Cardiac fibroblast (primary cell): ENCODE measurements around the gene ZNF239.
"Not testable (repeated sequence)": the region's sequence is repeated elsewhere in the genome, so short reads cannot be mapped to it uniquely, and the experiment has no call there.

Experiments
- DNase-seq, 2 donors: peaks; one replicate each; pipeline versions ENCODE4 v3.0.0 to v3.0.0-alpha.2; 2010; ENCODE audit warnings: low read depth in 2 of 2
- H3K4me3 ChIP-seq, 2 donors: replicated peaks in 1 of 2; 1 replicate in 1 of 2; 2 replicates in 1 of 2; pipeline ENCODE4 v1.5.1; 2011; ENCODE audit warnings: low read depth in 2 of 2, low read length in 2 of 2, mild to moderate bottlenecking in 2 of 2, moderate library complexity in 1 of 2
- TF ChIP-seq, protein P1 (sequence below): IDR thresholded peaks from one replicate; pipeline ENCODE4 v1.5.1; 2011; ENCODE audit warnings: low read depth, mild to moderate bottlenecking, low read length, inconsistent platforms

Gene ZNF239

DNA sequence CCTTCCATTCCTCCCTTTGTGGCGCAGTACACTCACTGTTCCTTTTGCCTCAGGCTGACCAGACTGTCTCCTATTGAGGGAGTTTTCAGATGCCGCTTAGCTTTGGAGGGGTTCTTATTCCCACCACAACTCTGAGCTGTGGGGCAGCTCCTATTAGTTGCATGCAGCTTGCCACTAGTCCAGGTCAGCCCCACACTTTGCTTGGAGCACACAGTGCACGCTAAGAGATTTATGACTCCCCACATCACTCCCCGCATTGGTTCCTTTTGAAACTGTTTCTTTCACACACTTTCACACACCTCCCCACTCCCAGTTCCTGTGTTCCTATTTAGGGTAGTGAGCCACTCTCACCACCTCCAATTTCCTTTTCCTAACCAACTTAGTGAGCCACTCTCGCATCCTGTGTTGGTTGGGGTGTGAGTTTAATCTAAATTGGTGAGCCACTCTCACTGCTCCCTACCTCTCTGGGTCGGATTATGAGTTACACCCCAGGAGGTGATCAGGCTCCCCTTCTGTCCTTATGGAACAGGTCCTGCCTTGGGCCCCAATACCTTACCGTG, 21.4 kb upstream of the ZNF239 start:
- DNase-seq, result no peak
- TF ChIP-seq, protein P1, sequence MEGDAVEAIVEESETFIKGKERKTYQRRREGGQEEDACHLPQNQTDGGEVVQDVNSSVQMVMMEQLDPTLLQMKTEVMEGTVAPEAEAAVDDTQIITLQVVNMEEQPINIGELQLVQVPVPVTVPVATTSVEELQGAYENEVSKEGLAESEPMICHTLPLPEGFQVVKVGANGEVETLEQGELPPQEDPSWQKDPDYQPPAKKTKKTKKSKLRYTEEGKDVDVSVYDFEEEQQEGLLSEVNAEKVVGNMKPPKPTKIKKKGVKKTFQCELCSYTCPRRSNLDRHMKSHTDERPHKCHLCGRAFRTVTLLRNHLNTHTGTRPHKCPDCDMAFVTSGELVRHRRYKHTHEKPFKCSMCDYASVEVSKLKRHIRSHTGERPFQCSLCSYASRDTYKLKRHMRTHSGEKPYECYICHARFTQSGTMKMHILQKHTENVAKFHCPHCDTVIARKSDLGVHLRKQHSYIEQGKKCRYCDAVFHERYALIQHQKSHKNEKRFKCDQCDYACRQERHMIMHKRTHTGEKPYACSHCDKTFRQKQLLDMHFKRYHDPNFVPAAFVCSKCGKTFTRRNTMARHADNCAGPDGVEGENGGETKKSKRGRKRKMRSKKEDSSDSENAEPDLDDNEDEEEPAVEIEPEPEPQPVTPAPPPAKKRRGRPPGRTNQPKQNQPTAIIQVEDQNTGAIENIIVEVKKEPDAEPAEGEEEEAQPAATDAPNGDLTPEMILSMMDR, result no peak
- no peak overlapping the region for H3K4me3 ChIP-seq

DNA sequence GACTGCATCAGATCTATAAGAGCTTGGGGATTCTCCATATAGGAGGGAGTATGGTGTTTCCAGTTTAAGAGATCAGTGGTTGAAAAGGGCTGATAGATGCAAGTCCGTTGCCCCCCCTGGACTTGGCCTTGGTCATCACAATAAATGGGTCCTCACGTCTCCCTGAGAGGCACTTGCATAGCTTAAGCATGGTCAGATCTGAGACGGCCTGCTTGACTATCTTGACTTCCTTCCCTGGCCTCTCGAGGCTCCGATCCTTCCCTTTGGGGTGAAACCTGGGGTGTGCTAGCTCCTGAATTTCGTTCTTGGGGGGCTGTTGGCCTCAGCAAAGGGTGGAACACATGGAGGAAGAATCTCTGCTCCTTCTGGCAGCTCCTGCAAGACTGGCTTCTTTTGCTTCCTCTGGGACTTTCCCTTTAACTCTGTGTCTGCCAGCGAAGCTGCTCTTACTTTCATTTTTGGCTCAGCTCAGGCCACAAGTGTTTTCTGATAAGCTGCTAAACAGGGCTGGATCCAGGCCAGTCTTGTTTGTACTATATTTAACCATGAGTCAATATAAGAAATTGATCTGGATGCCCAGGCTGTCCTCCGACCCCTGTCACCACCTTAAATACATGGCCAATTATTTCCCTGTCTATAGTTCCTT, 20.7 kb upstream of the ZNF239 start:
- TF ChIP-seq, protein P1, result no peak
- peak; percentile 63 to 64 for DNase-seq
- H3K4me3 ChIP-seq, result peak overlapping the region in 1 of 2 donors; percentile 38

DNA sequence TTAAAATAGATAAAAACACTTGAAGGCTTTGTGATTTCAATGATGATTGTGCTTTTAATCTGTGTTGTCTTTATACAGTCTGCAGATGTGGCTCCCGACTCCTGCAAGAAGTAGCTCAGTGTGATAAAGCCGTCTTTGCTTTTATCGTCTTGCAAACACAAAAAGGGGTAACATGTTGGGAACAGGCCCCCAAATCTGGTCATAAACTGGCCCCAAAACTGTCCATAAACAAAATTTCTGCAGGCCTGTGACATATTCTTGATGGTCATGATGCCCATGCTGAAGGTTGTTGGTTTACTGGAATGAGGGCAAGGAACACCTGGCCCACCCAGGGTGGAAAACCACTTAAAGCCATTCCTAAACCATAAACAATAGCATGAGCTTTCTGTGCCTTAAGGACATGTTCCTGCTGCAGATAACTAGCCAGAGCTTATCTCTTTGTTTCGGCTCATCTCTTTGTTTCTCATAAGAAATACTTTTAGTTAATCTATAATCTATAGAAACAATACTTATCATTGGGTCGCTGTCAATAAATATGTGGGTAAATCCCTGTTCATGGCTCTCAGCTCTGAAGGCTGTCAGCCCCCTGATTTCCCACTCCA, 17.0 kb upstream of the ZNF239 start:
- no peak for DNase-seq
- H3K4me3 ChIP-seq, result no peak overlapping the region
- TF ChIP-seq, protein P1, result no peak

DNA sequence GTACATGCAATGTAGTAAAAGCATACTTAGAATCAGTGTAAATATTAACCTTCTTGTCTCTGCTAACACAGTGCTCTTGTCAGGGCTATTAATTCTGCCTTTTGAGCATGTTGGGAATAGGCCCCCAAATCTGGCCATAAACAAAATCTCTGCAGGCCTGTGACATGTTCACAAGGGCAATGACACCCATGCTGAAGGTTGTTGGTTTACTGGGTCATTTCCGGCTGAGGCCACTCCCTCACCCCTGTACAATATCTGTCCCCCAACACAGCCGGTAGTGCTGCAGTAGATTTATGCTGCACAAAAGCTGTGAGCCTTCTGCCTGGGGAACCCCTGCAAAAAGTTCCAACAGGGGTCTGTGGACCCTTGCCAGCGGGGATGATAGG, 12.3 kb upstream of the ZNF239 start:
- H3K4me3 ChIP-seq, DNase-seq: not testable (repeated sequence)

DNA sequence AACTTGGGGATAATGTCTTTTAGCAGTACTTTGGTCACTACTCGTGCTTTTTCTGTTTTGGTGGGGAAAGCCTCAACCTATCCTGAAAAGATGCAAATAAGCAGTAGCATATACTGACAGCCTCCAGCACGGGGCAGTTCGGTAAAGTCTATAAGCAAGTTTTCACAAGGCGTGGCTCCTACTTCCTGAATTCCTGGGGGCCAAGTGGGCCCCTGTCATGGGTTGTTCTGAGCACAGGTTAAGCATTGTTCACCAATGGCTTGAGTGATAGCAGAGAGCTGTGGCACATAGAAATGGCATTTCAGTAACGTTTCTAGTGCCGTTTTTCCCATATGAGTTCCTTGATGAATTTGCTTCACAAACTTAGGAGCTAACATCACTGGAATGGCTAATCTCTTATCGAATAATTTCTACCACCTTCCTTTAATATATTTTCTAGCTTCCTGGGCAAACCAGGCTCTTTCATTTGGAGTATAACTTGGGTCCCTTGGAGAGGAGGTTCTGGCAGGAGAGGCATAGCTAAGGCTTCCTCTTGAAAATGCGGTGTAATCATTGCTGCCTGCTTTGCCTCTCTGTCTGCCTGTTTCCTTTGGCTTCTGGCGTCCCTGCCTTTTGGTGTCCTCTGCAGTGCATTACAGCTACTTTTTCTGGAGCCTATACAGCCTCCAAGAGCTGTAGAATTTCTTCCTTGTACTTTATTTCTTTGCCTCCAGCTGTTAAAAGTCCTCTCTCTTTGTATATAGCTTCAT, 11.7 kb upstream of the ZNF239 start:
- TF ChIP-seq, protein P1, result no peak
- DNase-seq, result no peak
- H3K4me3 ChIP-seq, result no peak overlapping the region

DNA sequence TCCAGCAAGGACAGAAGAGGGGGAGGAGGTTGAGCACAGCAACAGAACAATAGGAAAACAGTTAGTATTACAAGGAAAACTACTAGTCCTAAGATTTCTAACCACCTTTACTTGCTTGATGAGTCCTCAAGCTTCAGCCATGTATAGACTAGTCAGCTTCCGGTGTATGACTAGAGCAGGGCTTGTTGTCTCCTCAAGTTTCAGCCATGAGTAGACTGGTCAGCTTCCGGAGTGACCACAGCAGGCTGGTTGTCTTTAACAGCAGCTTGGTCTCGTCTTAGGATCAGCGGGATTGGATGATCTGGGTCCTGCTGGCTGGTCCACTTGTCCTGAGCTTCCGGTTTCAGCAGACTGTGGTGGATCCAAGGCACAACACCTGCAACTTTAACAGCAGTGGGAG, 10.6 kb upstream of the ZNF239 start:
- DNase-seq, result peak in 1 of 2 donors; percentile 62
- TF ChIP-seq, protein P1, result no peak
- no peak overlapping the region for H3K4me3 ChIP-seq

DNA sequence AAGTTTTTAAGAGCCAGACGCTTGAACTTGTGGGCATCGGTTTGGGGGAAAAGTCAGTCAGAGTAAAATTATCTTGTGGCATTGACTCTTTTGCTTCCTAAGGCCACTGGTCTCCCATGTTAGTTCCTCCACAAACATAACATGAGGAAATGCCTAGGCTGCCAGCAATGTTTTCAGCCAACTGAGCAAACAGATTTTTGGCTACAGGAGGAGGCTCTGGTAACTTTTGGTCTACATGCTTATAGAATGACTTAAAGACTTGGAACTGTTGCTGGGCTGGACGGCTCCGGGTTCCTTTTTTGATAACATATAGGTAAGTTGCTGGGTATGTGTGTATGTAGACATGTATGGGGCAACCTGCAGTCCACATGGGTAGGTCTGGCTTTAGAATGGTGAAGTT, 9.6 kb upstream of the ZNF239 start:
- H3K4me3 ChIP-seq, result no peak overlapping the region
- no peak for DNase-seq
- TF ChIP-seq, protein P1, result no peak
